HepG2 (cell line): Measurements from ENCODE around the gene VGF. TPM values are rescaled to one million over a fixed set of nuclear protein-coding genes. Genes with fewer than 3 reads are reported as not detected.

Source experiments
- ASH2L ChIP-seq: fragments of 300-600, 200-600 bp; sonication (generic); IDR thresholded peaks from 2 replicates; pipeline ENCODE4 v1.7.0; 2017; ENCODE audit warnings: low read depth, mild to moderate bottlenecking, moderate library complexity, mixed read lengths, low read length; ENCODE audit not compliant: insufficient read length
- CENPT ChIP-seq: sonication (generic); formaldehyde crosslinking; IDR thresholded peaks from 2 replicates; pipeline ENCODE4 v1.8.0; 2022; ENCODE audit warnings: low read depth, mild to moderate bottlenecking, moderate library complexity, missing genetic modification reagents
- ELF3 ChIP-seq: IDR thresholded peaks from 2 replicates; pipeline ENCODE4 v1.6.1; 2016; ENCODE audit warnings: missing genetic modification reagents, missing compliant biosample characterization
- HOXA7 ChIP-seq: sonication (generic); formaldehyde crosslinking; IDR thresholded peaks from 2 replicates; pipeline ENCODE4 v1.8.1; 2022; ENCODE audit warnings: mild to moderate bottlenecking, missing genetic modification reagents, moderate library complexity
- JUN ChIP-seq: sonication (generic); formaldehyde crosslinking; IDR thresholded peaks from 2 replicates; pipeline ENCODE4 v1.4.0; 2020; ENCODE audit warnings: mild to moderate bottlenecking, missing genetic modification reagents
- KLF11 ChIP-seq: IDR thresholded peaks from 2 replicates; pipeline ENCODE4 v1.6.1; 2016; ENCODE audit warnings: missing compliant biosample characterization
- MYC ChIP-seq: sonication (generic); formaldehyde crosslinking; IDR thresholded peaks from 2 replicates; pipeline ENCODE4 v1.9.0; 2021; ENCODE audit warnings: missing genetic modification reagents, borderline replicate concordance
- SIX1 ChIP-seq: sonication (generic); formaldehyde crosslinking; IDR thresholded peaks from 2 replicates; pipeline ENCODE4 v1.4.0; 2020; ENCODE audit warnings: missing genetic modification reagents, borderline replicate concordance
- SNRNP70 ChIP-seq: fragments of 200-400 bp; formaldehyde crosslinking; IDR thresholded peaks from 2 replicates; pipeline ENCODE4 v1.6.1; 2017; ENCODE audit warnings: mild to moderate bottlenecking, low read depth, low read length, moderate library complexity
- SYNCRIP ChIP-seq: fragments of 200-400 bp; formaldehyde crosslinking; IDR thresholded peaks from 2 replicates; pipeline ENCODE4 v1.6.1; 2018; ENCODE audit warnings: mild to moderate bottlenecking, low read depth, low read length; ENCODE audit not compliant: insufficient read depth
- XRCC5 ChIP-seq: fragments of 200-400 bp; formaldehyde crosslinking; optimal IDR thresholded peaks from 2 replicates; pipeline ENCODE3; 2017; ENCODE audit warnings: mild to moderate bottlenecking, low read length
- ZNF160 ChIP-seq: sonication (generic); formaldehyde crosslinking; IDR thresholded peaks from 2 replicates; pipeline ENCODE4 v1.8.0; 2022; ENCODE audit warnings: mild to moderate bottlenecking, inconsistent platforms, missing genetic modification reagents
- ZNF263 ChIP-seq: sonication (generic); formaldehyde crosslinking; IDR thresholded peaks from 2 replicates; pipeline ENCODE4 v1.4.0; 2020; ENCODE audit warnings: missing genetic modification reagents
- ZNF335 ChIP-seq: sonication (generic); formaldehyde crosslinking; IDR thresholded peaks from 2 replicates; pipeline ENCODE4 v1.4.0; 2020; ENCODE audit warnings: missing genetic modification reagents
- ZNF350 ChIP-seq: sonication (generic); formaldehyde crosslinking; IDR thresholded peaks from 2 replicates; pipeline ENCODE4 v1.4.0; 2020; ENCODE audit warnings: mild to moderate bottlenecking, low read depth, missing genetic modification reagents, borderline replicate concordance
- ZNF550 ChIP-seq: sonication (generic); formaldehyde crosslinking; IDR thresholded peaks from 2 replicates; pipeline ENCODE4 v1.4.0; 2020; ENCODE audit warnings: mild to moderate bottlenecking, missing genetic modification reagents, borderline replicate concordance
- ZNF562 ChIP-seq: sonication (generic); formaldehyde crosslinking; IDR thresholded peaks from 2 replicates; pipeline ENCODE4 v1.8.0; 2022; ENCODE audit warnings: missing genetic modification reagents, borderline replicate concordance
- ZNF780A ChIP-seq: sonication (generic); formaldehyde crosslinking; IDR thresholded peaks from 2 replicates; pipeline ENCODE4 v1.8.0; 2022; ENCODE audit warnings: mild to moderate bottlenecking, missing genetic modification reagents, moderate library complexity
- ZNF782 ChIP-seq: sonication (generic); formaldehyde crosslinking; IDR thresholded peaks from 2 replicates; pipeline ENCODE4 v1.4.0; 2020; ENCODE audit warnings: missing genetic modification reagents, mild to moderate bottlenecking, borderline replicate concordance
- polyA plus RNA-seq, 8 experiments: library from polyadenylated mRNA; depleted of rRNA in 3 of 8; stranded (reverse) in 7 of 8; unstranded in 1 of 8; fragments of >200 nt; fragmentation: Illumina TruSeq in 4 of 8; extraction: Trizol in 4 of 8; gene quantifications; 2 replicates each; pipeline versions ENCODE4 v1.2.1 to v1.2.3, GENCODE V29; 2011 to 2016; ENCODE audit warnings: low read depth in 4 of 8, missing spikeins in 1 of 8, mixed read lengths in 1 of 8; ENCODE audit not compliant: insufficient read depth in 1 of 8
- total RNA-seq, 5 experiments: library from RNA; depleted of rRNA; stranded (reverse); fragments of >200 nt; fragmentation: Illumina TruSeq; extraction: Trizol; gene quantifications; 2 replicates each; pipeline ENCODE4 v1.2.3, GENCODE V29; 2016; ENCODE audit warnings: low read depth in 1 of 5
- TF ChIP-seq, protein P1 (sequence below), 2 experiments: sonication (generic) in 1 of 2; formaldehyde crosslinking in 1 of 2; IDR thresholded peaks; 2 replicates each; pipeline versions ENCODE4 v1.6.1 to v1.9.0; 2014 to 2022; ENCODE audit warnings: antibody characterized with exemption in 1 of 2, borderline replicate concordance in 1 of 2, inconsistent platforms in 1 of 2, low read depth in 1 of 2, missing genetic modification reagents in 1 of 2
- TF ChIP-seq, protein P2 (sequence below): sonication (generic); formaldehyde crosslinking; IDR thresholded peaks from 2 replicates; pipeline ENCODE4 v1.4.0; 2020; ENCODE audit warnings: missing genetic modification reagents, borderline replicate concordance

VGF gene
- total and polyA plus RNA-seq, 2 of the 13 experiments (the other 11 are each of a cell fraction or from before 2014, with no cell fraction given) = 0.12 to 0.46 TPM

DNA sequence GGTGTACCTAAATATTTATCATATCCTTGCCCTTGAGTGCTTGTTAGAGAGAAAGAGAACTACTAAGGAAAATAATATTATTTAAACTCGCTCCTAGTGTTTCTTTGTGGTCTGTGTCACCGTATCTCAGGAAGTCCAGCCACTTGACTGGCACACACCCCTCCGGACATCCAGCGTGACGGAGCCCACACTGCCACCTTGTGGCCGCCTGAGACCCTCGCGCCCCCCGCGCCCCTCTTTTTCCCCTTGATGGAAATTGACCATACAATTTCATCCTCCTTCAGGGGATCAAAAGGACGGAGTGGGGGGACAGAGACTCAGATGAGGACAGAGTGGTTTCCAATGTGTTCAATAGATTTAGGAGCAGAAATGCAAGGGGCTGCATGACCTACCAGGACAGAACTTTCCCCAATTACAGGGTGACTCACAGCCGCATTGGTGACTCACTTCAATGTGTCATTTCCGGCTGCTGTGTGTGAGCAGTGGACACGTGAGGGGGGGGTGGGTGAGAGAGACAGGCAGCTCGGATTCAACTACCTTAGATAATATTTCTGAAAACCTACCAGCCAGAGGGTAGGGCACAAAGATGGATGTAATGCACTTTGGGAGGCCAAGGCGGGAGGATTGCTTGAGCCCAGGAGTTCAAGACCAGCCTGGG lies 27.0 kb downstream of the VGF start (continued):
- TF ChIP-seq, protein P1, sequence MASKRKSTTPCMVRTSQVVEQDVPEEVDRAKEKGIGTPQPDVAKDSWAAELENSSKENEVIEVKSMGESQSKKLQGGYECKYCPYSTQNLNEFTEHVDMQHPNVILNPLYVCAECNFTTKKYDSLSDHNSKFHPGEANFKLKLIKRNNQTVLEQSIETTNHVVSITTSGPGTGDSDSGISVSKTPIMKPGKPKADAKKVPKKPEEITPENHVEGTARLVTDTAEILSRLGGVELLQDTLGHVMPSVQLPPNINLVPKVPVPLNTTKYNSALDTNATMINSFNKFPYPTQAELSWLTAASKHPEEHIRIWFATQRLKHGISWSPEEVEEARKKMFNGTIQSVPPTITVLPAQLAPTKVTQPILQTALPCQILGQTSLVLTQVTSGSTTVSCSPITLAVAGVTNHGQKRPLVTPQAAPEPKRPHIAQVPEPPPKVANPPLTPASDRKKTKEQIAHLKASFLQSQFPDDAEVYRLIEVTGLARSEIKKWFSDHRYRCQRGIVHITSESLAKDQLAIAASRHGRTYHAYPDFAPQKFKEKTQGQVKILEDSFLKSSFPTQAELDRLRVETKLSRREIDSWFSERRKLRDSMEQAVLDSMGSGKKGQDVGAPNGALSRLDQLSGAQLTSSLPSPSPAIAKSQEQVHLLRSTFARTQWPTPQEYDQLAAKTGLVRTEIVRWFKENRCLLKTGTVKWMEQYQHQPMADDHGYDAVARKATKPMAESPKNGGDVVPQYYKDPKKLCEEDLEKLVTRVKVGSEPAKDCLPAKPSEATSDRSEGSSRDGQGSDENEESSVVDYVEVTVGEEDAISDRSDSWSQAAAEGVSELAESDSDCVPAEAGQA (IDR thresholded peaks at IDR 0.05; ENCODE audit: low read depth) = peak; percentile 48; the same call in 1 of the 2 replicates
- TF ChIP-seq, protein P1 (CRISPR knock-in tag; IDR thresholded peaks at IDR 0.05; ENCODE audit: borderline replicate concordance) = no peak
- TF ChIP-seq ZNF335 (CRISPR knock-in tag) (no peak), KLF11 (CRISPR knock-in tag) (0 out of 2 replicates have a peak, but pooled peaks have one; percentile 50), ZNF350 (CRISPR knock-in tag) (no peak), SNRNP70 (no peak), ZNF263 (no peak), JUN (CRISPR knock-in tag) (peak; percentile 95), XRCC5 (peak; percentile 27), CENPT (CRISPR knock-in tag) (no peak), ZNF550 (CRISPR knock-in tag) (0 out of 2 replicates have a peak, but pooled peaks have one; percentile 48), SYNCRIP (no peak), ZNF160 (peak; percentile 75; the same call in 1 of the 2 replicates), ZNF780A (CRISPR knock-in tag) (no peak), ELF3 (CRISPR knock-in tag) (peak; percentile 68; the same call in 1 of the 2 replicates), ZNF562 (no peak), HOXA7 (CRISPR knock-in tag) (no peak; the same call in 1 of the 2 replicates), MYC (CRISPR knock-in tag) (peak; percentile 42; the same call in 1 of the 2 replicates), ASH2L (no peak), SIX1 (CRISPR knock-in tag) (no peak), ZNF782 (CRISPR knock-in tag) (no peak)
- TF ChIP-seq, protein P2, sequence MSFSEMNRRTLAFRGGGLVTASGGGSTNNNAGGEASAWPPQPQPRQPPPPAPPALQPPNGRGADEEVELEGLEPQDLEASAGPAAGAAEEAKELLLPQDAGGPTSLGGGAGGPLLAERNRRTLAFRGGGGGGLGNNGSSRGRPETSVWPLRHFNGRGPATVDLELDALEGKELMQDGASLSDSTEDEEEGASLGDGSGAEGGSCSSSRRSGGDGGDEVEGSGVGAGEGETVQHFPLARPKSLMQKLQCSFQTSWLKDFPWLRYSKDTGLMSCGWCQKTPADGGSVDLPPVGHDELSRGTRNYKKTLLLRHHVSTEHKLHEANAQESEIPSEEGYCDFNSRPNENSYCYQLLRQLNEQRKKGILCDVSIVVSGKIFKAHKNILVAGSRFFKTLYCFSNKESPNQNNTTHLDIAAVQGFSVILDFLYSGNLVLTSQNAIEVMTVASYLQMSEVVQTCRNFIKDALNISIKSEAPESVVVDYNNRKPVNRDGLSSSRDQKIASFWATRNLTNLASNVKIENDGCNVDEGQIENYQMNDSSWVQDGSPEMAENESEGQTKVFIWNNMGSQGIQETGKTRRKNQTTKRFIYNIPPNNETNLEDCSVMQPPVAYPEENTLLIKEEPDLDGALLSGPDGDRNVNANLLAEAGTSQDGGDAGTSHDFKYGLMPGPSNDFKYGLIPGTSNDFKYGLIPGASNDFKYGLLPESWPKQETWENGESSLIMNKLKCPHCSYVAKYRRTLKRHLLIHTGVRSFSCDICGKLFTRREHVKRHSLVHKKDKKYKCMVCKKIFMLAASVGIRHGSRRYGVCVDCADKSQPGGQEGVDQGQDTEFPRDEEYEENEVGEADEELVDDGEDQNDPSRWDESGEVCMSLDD (CRISPR knock-in tag) = peak; percentile 79; the same call in 1 of the 2 replicates
